C4-2B (cell line): ENCODE data around the gene TTC17.

ENCODE experiments used
- CTCF ChIP-seq: fragments of 450-650 bp; conservative IDR thresholded peaks from 2 replicates; pipeline ENCODE4 v1.5.1; 2017; ENCODE audit warnings: mild to moderate bottlenecking
- ZFX ChIP-seq: fragments of 450-650 bp; IDR thresholded peaks from 2 replicates; pipeline ENCODE4 v1.6.1; 2017

- TF ChIP-seq CTCF: no peak
- TF ChIP-seq ZFX: peak; percentile 85
These were observed at the start of gene TTC17 for GRCh38 chr11:43358801-43359421.
